HG03045 (cell line): Measurements from ENCODE around the gene WNT5B.
"Not testable (repeated sequence)": the region's sequence is repeated elsewhere in the genome, so short reads cannot be mapped to it uniquely, and the experiment has no call there.

Experiments
- ATAC-seq: cut with Tn5 transposase; IDR thresholded peaks from one replicate; pipeline ENCODE4 v1.9.1; 2021; ENCODE audit warnings: mild to moderate bottlenecking, moderate library complexity; ENCODE audit not compliant: unreplicated experiment

Gene WNT5B

GRCh38 chr12:1681493-1681807, 52.4 kb downstream of the WNT5B start:
- ATAC-seq = no peak

GRCh38 chr12:1688086-1688710, 59.2 kb downstream of the WNT5B start:
- ATAC-seq = no peak

- peak; percentile 94 for ATAC-seq
Observed at GRCh38 chr12:1690578-1691122, 61.6 kb downstream of the WNT5B start, which contains the start of gene ADIPOR2. Gene ADIPOR2, plus strand, starts transcription at chr12:1691070. Its CDS starts 63,274 bp downstream, at chr12:1754344.

- ATAC-seq = peak; percentile 38
Observed at GRCh38 chr12:1691123-1692007, 62.3 kb downstream of the WNT5B start.

- no peak for ATAC-seq
Observed at GRCh38 chr12:1692226-1692625, 63.2 kb downstream of the WNT5B start.

- no peak for ATAC-seq
Observed at GRCh38 chr12:1692895-1693610, 64.0 kb downstream of the WNT5B start.

GRCh38 chr12:1695097-1695496, 66.1 kb downstream of the WNT5B start:
- not testable (repeated sequence) for ATAC-seq

- ATAC-seq = no peak
Observed at GRCh38 chr12:1695886-1696670, 67.0 kb downstream of the WNT5B start.

- ATAC-seq = no peak
Observed at GRCh38 chr12:1696800-1697199, 67.8 kb downstream of the WNT5B start.
